NOMO-1 treated with DMSO at 0.1 percent for 48 hours (cell line): ENCODE measurements around the gene BHLHE40.

Experiments
- DNase-seq: peaks from one replicate; lab custom pipeline; 2025; ENCODE audit not compliant: unreplicated experiment; lab: John Stamatoyannopoulos, UW

Gene BHLHE40

DNA sequence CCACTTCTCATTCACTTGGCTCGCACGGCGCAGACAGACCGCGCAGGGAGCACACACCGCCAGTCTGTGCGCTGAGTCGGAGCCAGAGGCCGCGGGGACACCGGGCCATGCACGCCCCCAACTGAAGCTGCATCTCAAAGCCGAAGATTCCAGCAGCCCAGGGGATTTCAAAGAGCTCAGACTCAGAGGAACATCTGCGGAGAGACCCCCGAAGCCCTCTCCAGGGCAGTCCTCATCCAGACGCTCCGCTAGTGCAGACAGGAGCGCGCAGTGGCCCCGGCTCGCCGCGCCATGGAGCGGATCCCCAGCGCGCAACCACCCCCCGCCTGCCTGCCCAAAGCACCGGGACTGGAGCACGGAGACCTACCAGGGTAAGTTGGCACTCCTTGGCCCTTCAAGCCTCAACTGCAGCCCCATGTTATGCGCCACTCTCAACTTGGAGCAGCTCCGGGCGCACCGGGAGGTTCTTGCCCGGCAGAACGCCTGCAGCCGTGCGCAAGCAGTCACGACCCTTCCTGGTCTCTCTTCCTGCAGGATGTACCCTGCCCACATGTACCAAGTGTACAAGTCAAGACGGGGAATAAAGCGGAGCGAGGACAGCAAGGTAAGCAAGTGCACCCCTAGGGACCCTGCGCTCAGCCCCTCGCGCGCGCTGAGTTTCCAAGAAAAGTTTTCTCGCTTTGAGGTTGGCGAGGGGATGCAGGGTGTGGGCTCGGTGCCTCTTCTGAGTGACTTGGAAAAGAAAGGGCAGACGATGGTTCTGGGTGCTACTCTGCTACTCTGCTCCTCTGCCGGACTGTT, at the start of gene BHLHE40:
BHLHE40 (plus strand) TSS at position 10 of the 801 bp plus-strand sequence; CDS start at position 292, 282 bp downstream.
- no peak for DNase-seq

DNA sequence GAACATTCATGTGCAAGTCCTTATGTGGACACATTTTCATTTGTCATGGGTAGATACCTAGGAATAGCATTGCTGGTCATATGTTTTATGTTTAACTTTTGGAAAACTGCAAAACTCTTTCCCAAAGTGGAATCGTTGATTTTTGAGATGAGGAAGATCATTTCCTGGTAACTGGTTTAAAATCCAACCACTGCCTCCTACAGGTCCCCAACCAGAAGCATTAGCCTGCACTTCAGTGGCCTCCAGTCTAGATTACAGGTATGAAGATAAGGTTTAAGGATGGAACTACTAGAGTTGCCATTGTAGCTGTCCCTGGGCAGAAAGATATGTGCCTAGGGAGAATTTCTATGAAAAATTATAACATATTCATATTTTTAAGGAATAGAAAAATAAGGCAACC, 48.7 kb upstream of the BHLHE40 start:
- no peak for DNase-seq

DNA sequence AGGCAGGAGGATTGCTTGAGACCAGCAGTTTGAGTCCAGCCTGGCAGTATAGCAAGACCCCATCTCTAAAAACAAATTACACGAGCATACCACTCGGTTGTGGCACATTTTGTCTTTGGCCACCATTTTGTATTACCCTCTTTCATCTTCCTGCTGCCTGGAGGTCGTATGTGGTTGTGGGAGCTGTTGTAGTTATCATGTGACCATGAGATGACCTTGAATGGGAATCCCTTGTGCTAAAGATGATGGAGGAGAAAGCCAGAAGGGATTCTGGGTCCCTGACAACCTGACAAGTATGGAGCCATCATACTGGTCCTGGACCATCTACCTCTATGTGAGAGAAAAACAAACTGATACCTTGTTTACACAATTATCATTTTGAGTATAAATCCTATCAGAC, 45.2 kb upstream of the BHLHE40 start:
- no peak for DNase-seq

DNA sequence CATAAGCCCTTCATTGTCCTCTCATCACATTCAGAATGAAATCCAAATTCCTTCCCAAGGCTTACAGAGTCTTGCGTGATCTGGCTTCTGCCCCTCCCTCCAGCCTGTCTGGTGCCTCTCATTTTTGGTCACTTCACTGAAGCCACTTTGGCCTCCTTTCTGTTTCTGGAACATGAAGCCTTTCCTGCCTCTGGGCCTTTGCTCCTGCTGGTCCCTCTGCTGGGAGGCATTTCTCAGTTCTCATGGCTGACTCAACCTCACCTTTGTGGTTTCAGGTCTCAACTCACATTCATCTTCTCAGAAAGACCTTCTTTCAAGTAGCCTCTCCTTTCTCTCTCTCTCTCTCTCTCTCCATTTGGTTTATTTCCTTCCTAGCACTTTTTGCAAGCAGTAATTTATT, 43.9 kb upstream of the BHLHE40 start:
- no peak for DNase-seq

DNA sequence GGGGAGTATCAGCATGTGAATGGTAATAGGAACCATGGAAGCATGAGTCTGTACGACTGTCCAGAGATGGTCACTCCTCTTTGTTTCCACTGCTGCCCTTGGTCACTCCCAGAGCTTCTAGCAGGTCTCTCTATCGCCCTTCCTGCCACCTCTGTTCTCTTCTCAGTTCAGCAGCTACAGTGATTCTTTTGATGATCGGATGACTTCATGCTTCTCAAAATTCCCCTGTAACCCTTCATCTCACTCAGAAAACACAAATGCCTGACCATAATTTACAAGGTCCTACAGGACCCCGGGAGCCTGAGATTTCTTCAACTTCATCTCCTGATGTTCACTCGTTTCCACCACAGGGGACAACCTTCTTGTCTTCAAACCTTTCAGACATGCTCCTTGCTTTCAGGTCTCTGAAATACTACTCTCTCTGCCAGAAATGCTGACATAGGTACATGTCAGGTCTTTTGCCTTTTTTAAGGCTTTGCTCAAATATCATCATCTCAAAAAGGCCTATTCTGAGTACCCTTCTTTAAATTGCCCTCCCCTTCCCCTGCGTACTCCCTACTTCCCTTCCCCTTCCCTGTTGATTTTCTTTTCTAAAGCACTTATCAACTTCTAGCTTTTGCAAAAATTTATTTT, 42.1 kb upstream of the BHLHE40 start:
- DNase-seq = no peak

DNA sequence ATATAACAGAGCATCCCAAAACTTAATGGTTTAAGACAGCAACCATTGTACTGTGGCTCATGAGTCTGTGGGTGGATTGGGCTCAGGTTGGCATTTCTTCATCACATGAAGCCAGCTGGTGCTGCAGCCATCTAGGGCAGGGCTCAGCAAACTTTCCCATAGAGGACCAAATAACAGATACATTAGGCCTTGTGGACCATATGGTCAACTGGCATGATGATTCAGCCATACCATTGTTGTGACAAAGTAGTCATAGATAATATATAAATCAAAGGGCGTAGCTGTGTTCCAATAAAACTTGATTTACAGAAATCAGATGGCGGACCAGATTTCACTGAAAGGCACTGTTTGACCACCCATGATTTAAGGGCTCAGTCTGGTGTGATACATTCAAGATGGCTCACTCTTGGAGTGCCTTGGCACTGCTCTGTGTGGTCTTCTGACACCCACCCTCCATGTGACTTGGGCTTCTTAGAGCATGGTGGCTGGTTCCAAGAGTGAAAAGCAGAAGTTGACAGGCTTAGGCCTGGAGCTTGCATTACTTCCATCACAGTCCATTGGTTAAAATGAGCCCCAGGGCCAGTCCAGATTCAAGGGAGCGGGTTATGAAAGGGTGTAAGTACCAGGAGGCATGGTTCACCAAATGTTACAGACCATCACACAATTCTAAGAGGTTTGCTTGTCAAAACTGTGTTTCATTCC, 40.8 kb upstream of the BHLHE40 start:
- no peak for DNase-seq

DNA sequence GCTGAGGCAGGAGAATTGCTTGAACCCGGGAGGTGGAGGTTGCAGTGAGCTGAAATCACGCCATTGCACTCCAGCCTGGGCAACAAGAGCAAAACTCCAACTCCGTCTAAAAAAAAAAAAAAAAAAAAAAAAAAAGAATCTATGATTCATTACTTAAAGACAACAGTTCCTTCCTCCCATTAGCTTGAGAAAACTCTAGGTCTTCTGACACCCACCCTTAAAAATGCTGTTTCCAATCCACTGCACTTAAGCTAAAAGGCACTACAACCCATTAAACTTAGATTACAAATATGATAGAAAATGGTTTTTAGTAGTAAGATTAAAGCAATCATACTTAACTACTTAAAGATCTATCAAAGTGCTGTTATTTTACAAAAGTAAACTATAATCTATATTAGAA, 40.0 kb upstream of the BHLHE40 start:
- DNase-seq = no peak

DNA sequence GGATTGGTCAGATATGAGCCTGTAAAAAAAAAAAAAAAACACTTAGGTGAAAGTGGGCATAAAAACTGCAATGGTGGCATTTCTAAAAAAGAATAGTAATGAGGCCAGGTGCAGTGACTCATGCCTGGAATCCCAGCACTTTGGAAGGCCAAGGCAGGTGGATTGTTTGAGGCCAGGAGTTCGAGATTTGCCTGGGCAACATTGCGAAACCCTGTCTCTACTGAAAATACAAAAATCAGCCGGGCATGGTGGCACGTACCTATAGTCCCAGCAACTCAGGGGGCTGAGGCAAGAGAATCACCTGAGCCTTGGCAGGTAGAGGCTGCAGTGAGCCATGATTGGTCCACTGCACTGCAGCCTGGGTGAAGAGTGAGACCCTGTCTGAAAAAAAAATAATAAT, 38.3 kb upstream of the BHLHE40 start:
- no peak for DNase-seq

DNA sequence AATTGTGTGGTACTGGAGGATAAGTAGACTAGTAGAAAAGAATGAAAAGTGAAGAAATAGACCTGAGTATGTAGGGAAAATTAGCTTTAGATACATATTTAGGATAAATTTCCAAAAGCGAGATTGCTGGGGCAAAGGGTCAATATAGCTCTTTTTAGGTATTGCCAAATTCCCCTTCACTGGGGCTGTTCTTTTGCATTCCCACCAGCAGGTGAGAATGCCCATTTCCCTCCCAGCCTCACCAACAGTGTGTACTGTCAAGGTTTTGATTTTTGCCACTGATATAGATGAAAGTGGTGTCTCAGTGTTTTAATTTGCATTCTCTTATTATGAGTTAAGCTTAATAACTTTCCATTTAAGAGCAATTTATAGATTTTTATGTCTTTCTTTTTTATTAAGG, 35.7 kb upstream of the BHLHE40 start:
- DNase-seq = no peak

DNA sequence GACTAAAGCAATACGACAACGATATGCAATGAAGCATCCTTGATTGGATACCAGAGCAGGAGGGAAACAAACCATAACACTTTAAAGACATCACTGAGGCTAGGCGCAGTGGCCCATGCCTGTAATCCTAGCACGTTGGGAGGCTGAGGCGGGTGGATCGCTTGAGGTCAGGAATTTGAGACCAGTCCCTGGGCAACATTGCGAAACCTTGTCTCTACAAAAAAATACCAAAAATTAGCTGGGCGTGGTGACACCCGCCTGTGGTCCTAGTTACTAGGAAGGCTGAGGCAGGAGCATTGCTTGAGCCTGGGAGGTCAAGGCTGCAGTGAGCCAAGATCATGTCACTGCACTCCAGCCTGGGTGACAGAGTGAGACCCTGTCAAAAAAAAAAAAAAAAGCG, 33.9 kb upstream of the BHLHE40 start:
- DNase-seq = no peak

DNA sequence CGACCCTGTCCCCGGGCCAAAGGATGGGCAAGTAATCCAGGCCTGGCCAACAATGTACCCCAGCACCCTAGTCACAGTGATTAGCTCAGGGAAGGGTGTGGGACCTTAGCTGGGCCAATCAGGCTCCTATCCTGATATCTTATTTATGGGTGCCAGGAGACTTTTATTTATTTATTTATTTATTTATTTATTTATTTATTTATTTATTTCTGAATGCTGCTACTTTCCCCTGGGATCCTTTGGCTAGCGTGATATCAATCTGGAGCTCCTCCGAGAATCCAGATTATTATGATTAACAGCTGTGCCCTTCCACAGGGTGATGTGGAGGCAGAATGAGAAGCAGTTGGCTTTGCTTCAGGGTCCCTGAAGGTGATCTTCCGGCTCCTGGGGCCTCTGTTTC, 32.2 kb upstream of the BHLHE40 start:
- DNase-seq = no peak

DNA sequence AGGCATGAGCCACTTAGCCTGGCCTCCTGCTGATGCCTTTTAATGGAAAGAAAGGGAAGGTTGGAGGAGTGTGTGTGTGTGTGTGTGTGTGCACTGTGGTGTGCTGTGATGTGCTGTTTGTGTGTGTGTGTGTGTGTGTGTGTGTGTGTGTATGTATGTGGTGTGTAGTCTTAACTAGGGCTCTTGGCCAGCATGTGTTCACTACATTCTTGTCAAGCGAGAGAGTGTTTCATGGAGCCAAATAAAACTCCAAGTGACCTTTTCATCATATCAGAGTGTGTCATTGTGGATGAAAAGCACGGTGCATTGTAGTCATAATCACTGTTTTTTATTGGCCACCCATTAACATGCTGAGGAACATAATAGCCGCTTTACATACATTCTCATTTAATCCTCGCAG, 30.8 kb upstream of the BHLHE40 start:
- no peak for DNase-seq

DNA sequence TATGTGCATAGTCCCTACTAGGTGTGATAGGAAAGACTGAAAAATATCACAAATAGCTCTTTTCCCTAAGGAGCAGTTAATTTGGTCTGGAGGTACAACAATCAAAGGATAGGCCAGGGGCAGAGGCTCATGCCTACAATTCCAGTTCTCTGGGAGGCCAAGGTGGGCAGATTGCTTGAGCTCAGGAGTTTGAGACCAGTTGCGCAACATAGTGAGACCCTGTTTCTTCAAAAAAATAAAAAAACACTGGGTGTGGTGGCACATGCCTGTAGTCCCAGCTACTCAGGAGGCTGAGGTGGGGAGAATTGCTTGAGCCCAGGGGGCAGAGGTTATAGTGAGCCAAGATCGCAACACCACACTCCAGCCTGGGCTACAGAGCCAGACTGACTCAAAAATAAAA, 30.2 kb upstream of the BHLHE40 start:
- DNase-seq = no peak

DNA sequence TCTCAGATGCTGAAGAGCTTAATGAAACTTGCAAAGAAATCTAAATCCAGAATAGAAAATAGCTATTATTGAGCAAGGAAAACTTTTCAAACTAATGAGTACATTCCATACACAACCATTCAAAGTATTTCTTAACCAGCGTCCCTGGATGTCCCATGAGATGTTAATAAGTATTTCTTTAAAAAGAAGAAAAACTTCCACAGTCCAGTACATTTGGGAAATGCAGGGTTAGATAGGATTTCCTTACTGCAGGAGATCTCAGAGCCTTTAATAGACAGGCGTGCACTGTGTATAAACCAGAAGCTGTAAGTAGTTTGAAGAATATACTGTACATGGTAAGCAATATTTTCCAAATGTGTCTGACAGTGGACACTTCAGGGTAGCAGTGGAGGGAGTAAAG, 29.6 kb upstream of the BHLHE40 start:
- DNase-seq = no peak

DNA sequence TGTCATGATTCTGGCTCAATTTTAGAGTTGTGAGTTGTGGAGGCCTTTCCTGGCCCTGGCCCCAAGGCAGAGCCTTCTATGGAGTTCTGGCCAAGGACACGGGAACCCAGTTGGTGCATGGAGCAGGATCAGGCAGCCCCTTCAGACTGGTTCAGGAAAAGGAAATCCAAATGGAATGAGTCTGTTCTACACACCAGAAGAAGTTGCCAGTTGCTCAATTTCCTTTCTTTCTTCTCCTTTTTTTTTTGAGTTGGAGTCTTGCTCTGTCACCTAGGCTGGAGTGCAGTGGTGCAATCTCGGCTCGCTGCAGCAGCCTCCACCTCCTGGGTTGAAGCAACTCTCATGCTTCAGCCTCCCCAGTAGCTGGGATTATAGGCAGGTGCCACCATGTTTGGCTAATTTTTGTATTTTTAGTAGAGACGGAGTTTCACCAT, 28.9 kb upstream of the BHLHE40 start:
- DNase-seq = peak; percentile 61

DNA sequence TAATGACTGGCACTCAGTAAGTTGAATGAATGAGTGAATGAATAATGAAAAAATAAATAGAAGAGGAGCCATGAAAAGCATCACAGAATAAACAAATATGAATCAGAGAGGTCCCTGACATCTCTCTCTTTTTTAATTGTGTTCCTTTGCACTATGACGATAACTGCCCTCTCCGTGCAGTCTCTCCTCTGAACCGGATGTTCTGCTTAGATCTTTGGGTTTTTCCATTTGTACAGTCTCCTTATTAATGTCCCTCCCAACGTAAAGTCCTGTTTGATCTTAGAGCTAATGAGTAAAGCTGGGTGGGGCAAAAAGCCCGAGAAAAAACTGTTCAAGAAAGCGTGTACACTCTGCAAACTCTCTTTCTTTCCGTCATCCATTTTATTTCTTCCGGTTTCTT, 28.3 kb upstream of the BHLHE40 start:
- DNase-seq = no peak

DNA sequence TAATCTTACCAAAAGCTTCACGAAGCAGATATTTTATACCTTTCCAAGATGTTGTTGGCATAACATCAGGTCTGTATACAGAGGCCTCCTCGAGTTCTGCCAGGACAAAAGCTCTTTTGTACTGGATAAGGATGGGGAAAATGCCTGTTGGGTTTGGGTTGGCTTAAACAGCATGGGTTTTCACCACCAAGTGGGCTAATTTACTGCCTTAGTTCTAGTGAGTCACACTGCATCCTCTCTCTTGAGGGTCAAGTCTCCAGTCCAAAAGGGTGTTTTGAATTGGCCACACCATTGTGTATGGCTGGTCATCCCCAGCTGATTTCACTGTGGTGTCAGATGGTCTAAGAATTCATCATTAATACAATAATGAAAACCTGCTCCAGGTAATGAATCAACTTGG, 26.1 kb upstream of the BHLHE40 start:
- DNase-seq = no peak

DNA sequence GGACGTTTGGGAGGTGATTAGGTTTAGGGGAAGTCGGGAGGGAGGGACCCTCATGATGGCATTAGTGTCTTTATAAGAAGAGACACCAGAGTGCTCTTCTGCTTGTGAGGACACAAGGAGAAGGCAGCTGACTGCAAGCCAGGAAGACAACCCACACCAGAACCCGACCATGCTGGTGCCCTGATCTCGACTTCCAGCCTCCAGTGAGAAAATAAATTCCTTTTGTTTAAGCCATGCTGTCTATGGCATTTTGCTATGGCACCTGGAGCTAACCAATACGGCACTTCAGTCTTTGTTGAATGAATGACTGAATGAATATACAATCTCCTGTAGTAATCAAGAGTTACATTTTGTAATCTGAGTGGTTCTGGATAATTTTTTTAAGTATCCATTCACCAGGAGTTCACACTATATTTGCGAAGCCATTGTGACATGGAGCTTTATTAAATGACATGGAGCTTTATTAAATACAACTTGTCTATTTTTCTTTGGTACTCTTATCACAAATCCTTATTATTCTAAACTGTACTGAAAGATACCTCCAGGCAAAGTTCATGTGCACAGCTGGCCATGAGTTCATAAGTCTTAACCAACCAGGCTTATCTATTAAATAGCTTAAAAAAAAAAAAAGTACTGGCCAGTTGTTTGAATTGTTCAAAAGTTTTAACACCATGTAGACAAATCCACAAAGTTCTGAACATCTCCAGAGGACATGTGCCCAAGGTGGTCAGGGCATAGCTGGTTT, 24.8 kb upstream of the BHLHE40 start:
- DNase-seq = no peak

DNA sequence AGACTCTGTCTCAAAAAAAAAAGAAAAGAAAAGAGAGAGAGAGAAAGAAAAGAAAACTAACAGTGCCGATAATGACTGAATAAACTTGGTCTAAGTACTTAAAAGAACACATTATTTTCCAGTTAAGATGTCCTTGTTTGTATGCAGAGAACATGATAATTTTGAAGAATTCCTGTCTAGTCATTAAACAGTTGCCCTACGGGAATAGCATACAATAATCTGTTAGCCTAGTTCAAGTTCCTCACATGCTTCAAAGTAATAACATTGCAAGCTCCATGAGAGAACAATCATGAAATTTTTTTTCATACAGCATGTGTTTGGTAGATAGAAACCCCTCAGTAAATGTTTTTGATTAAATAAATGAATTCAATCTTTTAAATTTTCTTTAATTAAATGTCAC, 23.1 kb upstream of the BHLHE40 start:
- no peak for DNase-seq

DNA sequence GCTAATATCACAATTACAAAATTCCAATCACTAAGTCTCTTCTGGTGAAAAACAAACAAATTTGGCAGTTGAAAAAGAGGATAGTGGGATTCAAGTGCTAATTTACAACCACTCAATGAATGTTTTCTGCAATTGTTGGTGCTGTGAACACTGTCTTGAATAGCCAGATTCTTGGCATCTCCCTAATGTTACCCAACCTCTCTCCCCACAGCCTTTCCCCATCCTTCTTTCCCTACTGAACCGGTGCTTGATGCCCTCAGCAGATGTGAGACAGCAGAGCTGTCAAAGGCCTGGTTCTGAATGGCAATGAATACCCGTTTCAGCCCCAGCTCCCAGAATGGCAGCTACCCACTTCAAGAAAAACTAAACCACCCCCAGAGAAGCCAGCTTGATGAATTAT, 22.5 kb upstream of the BHLHE40 start:
- no peak for DNase-seq

DNA sequence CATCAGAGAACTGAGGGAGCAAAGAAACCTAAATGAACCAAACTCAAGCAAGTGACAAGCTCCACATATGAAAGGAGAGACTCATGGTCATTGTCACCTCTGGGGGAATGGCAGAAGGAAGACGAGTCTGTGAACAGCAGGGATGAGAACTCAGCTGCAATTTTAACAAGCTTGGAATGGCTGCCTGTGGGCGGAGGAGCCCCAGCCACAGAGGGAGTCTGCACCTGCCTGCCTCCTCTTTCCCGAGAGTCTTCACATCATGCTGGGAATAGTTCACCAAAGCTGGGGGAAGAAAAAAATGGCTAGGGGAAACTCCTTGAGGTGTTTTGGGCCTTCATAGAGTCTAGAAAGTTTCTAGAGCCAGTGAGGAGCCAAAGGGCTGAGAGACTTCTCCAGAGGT, 21.3 kb upstream of the BHLHE40 start:
- DNase-seq = no peak
